GM19351 (cell line): ENCODE data around the gene NFIX.

ENCODE experiments used
- ATAC-seq: cut with Tn5 transposase; IDR thresholded peaks from one replicate; pipeline ENCODE4 v1.9.1; 2021; ENCODE audit warnings: mild to moderate bottlenecking, moderate library complexity; ENCODE audit not compliant: unreplicated experiment

The NFIX gene

DNA sequence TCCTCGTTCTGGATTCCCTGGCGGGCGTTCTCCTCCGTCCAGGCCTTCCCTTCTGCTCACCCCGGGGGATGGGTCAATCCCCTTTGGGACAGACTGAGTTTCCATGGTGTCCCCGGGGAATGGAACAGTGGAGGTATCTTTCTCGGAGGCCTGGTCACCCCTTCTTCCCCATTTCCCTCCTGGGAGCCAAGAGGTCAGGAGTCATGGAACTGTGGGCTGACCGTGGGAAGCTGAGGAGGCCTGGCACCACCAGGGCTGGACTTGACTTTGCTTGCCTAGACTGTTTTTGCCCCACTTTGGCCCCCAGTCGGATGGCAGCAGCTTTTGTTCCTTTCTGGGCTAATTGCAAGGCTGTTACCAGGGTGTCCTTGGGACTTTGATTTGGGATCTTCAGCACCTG is 124.8 kb downstream of the NFIX start:
- ATAC-seq, result no peak

DNA sequence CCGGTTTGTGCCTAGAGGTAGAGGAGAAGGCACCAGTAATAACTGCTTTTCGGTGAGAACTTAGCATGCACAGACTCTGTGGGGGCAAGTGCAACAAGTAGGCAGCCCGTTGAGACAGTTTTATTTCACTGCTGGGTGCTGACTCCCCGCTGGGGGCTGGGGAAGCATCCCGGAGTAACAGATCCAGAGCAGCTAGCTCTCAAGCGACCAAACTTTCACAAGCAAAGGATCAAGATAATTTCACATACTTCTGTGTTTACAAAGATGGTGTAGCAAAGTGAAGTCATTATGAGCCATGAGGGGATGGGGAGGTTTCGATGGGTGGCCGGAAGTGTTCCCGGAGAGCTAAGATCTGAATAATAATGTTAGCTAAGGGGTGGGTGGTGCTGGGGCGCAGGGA is 125.5 kb downstream of the NFIX start:
- no peak for ATAC-seq

DNA sequence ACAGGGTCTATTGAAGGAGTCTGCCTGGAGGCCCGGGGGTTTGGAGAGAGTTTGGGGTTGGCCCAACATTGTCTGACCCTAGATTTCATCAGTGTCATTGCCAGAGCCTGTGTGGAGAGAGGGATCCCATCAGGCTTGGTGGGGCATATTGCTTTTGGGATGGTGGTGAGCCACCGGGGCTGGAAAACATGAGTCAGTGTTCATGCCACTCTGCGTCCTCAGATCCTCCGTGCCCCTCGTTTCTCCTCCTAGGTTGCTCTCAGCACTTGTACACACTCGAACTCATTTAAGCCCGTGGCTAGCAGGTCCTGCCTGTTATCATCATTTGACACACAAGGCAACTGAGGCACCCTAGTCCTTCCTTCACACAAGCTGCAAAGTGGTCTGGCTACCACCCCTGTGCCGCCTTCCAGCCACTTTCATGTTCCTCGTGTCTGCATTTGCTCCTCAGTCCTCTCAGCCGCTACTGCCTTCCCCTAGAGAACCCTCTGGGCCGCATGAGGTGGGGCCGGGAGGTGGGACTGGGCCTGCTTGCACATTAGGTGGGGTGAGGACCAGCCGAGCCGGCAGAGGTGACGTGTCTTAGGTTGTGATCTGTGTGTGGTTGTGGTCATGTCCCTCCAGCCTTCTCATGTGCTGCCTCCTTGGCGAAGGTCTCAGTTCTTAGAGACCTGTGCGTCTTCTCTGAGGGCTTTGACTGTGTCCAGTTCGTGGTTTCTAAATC is 126.4 kb downstream of the NFIX start:
- ATAC-seq, result no peak

DNA sequence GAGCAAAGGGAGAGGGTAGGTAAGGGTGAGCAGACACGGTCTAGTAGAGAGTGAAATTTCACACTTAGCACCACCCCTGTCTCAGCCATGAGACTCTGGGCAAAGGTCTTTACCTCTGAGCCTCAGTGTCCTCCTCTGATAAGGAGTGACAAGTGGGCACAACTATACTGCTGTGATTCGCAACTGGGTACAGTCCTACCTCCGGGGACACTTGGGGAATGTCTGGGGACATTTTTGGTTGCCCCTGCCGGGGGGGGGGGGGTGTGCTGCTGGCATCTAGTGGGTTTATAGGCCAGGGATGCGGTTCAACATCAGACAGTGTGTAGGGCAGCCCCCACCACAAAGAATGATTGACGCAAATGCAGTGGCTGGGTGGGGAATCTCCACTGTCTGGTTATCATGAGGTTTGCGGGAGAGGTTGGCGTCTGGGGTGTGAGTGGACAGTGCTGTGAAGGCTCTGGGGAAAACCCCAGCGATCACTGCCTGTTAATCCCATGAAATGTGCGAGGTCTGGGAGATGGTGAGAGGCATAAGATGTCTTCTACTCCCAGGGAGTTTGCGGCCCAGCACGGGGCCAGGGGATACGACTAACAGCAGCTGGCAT is 127.1 kb downstream of the NFIX start:
- ATAC-seq, result no peak

DNA sequence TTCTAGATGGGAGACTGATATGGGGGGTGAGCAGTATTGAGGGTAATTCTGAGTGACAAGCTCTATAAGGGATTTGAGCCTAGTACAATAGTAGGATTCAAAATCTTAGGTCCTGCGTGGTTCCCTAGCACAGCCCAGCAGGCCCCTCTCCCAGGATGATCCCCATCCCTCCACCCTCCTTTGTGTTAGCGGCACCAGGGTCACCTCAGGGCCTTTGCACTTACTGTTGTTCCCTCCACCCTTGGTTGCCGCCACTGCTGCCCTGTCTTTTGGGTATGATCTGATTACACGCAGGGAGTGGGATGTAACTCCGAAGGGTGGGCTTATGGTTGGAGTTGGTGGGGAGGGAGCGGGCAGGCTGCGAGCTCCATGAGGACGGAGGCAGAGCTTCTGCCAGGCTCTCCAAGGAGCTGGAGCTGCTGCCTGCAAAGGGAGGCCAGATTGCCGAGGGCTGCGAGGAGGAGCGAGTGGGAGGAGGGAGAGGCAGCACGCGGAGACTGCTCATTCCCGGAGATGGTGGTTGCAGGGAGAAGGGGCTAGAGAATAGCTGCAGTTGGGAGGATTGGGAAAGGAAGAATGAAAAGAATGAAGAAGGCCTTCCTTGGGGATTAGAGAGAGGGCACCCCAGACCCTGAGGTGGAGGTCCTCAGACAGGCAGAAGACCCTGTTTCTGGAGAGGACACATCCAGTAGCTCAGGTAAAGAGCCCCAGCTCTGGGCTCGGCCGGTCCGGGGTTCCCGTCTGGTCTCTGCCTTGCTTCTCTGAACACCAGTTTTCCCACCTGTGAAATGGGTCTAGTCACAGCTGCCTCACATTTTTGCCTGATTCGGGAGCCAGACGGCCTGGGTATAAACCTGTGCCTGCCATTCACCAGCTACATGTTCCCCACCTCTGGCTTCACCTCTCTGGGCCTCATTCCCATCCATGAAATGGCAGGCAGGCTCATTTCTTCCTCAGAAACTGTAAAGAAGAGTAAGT is 128.0 kb downstream of the NFIX start:
- no peak for ATAC-seq

DNA sequence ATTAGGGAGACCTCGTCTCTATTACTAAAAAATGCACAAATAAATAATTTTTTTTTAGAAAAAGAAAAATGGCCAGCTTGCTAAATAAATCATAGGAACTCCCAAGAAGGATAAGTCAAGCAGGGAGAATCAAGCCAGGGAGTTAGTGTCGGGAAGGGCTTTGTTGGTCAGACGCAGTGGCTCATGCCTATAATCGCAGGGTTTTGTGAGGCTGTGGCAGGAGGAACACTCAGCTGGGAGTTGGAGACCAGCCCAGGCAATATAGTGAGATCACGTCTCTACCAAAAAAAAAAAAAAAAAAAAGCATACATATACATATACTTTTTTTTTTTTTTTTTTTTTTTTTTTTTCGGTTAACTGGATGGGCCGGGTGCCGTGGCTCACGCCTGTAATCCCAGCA is 131.8 kb downstream of the NFIX start:
- no peak for ATAC-seq

DNA sequence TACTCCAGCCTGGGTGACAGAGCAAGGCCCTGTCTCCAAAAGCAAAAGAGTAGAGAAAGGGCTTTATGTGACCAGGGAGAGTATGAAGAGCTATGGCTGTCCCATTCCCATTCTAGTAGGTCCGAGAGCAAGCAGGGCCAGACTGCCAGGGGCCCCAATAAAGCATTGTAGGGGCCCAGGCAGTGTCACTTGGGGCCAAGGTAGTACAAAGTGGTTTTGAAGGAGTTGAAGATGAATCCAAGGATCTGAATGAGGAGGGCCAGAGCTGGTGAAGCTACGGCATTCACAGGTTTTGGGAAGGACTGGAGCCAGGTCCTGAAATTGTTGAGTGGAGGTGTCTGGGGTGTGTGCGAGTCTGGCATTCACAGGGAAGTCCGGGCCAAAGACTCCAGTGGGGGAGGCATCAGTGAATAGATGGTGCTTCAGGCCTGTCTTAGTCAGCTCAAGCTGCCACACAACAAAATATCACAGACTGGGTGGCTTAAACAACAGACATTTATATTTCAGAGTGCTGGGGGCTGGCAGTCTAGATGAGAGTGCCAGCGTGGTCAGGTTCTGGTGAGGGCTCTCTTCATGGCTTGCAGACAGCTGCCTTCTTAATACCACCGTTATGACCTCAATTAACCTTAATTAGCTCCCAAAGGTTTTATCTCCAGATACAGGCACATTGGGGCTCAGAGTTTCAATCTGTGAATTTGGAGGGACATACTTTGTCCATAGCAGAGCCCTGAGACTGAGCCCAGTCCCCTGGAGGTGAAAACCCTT is 132.7 kb downstream of the NFIX start:
- ATAC-seq, result no peak

DNA sequence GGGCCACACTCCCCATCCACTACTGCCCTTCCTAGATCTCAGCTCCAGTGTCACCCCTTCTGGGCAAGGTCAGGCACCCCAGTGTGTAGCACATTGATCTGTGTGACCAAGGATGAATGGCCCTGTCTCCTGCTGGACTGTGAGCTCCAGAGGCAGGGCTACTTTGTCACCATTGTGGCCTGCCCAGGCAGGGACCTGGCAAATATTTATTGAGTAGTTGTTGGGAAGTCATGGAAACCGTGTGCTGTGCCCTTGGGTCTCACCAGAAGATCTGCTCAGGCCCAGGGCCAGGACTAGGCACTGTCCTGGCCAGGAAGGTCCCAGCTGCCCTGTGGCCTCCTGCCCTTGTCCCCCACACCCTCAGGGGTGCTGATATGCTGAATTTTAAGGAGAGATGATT is 133.3 kb downstream of the NFIX start:
- no peak for ATAC-seq

DNA sequence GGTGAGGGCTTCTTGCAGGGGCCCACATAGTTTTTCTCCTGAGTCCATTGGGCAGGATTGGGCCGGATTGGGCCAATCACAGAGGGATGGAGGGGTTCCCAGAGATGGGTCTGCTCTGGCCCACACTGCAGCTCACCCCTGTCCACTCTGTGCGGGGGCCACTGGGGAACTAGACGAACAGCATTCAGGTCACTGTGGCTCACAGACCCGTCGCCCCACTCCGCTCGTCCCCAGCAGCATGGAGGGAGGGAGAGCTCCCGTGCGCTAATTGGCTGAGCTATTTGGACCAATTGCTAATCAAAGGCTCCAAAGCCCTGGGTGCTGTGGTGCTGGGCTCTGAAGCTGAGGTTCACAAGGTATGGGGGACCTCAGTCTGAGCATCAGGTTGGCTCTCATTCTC is 134.1 kb downstream of the NFIX start:
- no peak for ATAC-seq

DNA sequence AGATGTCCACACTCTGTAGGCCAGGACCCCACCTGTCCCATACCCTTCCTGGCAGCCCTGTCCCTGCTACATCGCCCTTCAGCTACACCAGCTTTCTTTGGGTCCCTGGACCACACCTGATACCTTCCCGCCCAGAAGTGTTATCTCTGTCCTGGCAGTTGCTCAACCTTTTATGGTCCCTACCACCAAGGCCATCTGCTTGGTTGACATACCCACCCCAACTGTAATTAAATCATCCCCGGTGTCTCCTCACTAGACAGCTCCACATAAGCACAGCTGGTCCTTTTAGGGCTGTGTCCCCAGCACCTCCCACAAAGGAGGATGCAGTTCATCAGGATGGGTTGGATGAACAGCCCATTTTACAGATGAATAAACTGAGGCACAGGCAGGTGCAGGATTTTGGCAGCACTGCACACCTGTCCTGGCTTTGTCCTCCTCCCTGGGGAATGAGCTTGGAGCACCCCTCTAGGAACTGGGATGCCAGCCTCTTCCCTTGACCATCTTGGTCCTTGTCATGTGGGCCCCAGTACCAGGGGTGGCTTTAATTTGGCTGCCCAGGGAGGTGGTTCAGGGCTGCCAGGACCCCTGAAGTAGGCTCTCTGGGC is 135.7 kb downstream of the NFIX start:
- ATAC-seq, result no peak

DNA sequence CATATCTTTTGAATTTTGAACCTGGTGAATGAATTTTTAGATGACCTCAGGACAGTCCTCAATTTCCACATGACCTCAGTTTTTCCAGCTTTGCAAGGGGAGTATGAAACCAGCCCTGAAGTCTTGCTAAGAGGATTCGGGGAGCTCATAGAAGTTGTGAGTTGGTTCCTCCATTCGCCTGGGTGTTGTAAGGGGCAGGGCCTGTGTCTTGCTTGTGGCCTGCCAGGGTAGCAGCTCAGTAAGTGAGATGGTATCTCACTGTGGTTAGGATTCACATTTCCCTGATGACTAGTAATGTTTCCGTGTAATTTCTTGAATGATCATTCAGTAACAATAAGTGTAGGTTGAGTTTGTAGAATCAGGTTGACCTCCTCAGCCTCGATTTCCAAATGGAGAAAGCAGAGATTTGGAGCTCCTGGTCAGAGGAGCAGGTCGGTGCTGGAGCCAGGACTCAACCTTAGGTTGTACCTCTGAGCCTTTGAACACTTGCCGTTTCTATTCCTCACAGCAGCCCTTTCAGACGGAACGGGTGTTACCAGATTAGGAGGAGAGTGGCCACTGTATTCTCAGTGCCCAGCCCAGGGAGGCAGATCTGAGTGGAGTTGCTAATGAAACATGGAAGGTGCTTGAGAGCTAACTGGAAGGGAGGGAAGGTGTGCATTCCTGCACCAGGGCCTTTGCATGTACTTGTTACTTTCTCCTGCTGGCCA is 137.4 kb downstream of the NFIX start:
- no peak for ATAC-seq

DNA sequence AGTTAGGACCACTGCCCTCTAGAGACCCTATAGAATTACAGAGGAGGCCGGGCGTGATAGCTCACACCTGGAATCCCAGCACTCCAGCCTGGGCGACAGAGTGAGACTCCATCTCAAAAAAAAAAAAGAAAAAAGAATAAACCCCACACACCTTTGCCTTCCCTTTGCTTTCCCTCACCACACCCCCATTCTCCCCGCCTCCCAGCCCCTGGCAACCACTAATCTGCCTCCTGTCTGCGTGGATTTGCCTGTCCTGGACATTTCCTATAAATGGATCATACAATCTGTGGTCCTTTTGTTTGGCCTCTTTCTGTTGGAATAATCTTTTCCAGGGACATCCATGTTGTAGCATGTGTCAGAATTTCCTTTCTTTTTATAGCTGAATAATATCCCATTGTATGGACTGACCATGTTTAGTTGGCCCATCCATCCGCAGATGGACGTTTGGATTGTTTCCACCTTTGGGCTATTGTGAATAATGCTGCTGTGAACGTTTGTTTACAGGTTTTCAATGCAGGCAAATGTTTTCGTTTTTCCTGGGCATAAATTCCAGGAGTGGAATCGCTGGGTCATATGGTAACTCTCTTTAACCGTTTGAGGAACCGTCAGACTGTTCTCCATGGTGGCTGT is 138.1 kb downstream of the NFIX start:
- ATAC-seq, result no peak

DNA sequence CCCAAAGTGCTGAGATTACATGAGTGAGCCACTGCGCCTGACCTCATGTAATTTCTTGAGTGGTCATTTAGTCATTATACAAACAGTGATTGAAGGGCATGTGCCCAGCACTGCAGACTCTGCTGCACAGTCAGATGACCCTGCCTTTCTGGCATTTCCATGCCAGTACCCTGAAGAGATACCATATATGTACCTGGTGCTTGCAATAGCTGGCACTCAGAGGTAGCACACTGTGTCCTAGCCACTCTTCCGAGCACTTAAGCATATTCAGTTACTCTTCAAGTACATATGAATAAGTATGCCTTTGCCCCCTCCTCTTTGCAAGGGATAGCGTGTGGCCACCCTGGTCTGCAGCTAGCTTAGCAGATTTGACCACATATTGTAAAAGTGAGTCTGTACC is 139.4 kb downstream of the NFIX start:
- ATAC-seq, result no peak

DNA sequence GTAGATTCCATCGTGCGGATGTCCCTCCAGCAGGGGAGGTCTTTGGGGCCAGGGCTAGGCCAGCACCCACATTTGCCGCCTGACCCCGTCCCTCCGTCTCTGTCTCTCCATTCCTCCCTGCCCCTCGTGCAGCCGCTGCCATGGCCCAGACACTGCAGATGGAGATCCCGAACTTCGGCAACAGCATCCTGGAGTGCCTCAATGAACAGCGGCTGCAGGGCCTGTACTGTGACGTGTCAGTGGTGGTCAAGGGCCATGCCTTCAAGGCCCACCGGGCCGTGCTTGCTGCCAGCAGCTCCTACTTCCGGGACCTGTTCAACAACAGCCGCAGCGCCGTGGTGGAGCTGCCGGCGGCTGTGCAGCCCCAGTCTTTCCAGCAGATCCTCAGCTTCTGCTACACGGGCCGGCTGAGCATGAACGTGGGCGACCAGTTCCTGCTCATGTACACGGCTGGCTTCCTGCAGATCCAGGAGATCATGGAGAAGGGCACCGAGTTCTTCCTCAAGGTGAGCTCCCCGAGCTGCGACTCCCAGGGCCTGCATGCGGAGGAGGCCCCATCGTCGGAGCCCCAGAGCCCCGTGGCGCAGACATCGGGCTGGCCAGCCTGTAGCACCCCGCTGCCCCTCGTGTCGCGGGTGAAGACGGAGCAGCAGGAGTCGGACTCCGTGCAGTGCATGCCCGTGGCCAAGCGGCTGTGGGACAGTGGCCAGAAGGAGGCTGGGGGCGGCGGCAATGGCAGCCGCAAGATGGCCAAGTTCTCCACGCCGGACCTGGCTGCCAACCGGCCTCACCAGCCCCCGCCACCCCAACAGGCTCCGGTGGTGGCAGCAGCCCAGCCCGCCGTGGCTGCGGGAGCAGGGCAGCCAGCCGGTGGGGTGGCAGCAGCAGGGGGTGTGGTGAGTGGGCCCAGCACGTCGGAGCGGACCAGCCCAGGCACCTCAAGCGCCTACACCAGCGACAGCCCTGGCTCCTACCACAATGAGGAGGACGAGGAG is 140.1 kb downstream of the NFIX start:
- no peak for ATAC-seq

DNA sequence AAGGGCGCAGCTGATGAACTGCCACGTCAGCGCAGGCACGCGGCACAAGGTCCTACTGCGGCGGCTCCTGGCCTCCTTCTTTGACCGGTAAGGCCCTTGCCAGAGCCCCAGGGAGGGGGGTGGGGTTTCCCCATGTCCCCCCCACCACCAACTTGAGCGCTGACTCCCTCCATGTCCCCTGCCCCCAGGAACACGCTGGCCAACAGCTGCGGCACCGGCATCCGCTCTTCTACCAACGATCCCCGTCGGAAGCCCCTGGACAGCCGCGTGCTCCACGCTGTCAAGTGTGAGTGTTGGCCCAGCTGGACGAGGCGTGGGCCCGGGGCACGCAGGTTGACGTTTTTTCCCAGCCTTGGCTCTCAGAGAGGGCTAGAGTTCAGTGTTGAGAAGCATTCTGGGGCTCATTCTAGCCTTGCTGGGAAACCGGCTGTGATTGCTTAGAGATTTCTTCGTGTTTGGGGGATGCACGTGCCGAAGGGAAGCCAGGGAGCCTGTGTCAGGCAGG is 142.1 kb downstream of the NFIX start:
- no peak for ATAC-seq

DNA sequence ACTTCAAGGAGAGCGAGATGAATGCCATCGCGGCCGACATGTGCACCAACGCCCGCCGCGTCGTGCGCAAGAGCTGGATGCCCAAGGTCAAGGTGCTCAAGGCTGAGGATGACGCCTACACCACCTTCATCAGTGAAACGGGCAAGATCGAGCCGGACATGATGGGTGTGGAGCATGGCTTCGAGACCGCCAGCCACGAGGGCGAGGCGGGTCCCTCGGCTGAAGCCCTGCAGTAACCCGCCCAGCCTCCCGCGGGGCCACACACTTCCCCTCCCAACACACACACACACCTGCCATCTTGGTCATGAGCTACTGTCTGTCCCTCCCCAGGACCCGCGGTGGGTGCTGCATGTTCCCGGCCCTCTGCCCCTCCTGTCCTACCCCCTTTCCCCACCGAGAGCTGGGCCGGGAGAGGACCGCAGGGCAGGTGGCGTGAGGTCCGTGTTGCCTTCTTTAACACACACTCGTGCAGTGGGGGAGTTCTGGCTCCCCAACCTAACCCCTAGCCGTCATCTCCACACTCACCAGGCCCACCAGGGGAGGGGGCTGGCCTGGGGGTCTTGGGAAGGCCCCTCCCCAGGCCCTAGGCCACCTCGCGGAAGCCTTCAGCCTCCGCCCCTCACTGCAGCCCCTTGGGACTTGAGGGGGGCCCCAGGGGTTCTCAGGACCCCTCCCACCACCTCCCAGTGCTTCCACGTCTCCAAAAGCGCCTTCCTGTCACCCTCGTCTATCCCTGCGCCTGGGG is 143.1 kb downstream of the NFIX start:
- ATAC-seq, result no peak

DNA sequence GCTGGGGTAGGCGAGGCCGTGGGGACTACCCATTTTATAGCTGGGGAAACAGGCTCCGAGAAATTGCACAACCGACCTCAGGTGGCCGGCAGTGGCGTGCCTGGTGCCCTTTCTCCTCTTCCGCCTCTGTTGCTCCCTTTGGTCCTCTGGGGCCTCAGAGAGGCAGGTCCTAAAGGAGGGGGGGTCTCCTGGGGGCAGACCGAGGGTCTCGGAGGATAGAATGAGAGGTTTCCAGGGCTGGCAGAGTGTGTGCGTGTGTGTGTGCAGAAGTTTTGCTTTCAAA is 143.6 kb downstream of the NFIX start:
- no peak for ATAC-seq
